Right lobe of liver (tissue), 4 donors: ENCODE data around the gene TPST1.
"Not testable (repeated sequence)": the region's sequence is repeated elsewhere in the genome, so short reads cannot be mapped to it uniquely, and the experiment has no call there.

Experiments
- POLR2A ChIP-seq: fragments of 450-650 bp; IDR thresholded peaks from one replicate; pipeline ENCODE4 v1.6.1; 2017; ENCODE audit warnings: antibody characterized with exemption, mild to moderate bottlenecking
- TF ChIP-seq, protein P1 (sequence below), 4 donors: fragments of 200-600 bp in 3 of 4; fragments of 450-650 bp in 1 of 4; IDR thresholded peaks; one replicate each; pipeline versions ENCODE4 v1.5.1 to v1.8.0; 2016 to 2022; ENCODE audit warnings: antibody characterized with exemption in 4 of 4, mild to moderate bottlenecking in 2 of 4
- donor health status: DM: no; HTN: no; CAD: no.
- donor health status: DM: no; HTN: no; CAD: no.
- donor health status: DM: no; HTN: yes; CAD: no.

DNA sequence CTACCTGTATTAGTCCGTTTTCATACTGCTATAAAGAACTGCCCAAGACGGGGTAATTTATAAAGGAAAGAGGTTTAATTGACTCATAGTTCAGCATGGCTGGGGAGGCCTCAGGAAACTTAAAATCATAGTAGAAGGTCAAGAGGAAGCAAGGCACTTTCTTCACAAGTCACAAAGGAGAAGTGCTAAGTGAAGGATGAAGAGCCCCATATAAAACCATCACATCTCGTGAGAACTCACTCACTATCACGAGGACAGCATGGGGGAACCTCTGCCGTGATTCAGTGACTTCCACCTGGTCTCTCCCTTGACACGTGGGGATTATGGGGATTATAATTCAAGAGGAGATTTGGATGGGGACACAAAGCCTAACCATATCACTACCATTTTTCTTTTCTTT lies 119.9 kb downstream of the TPST1 start:
- TF ChIP-seq, protein P1, sequence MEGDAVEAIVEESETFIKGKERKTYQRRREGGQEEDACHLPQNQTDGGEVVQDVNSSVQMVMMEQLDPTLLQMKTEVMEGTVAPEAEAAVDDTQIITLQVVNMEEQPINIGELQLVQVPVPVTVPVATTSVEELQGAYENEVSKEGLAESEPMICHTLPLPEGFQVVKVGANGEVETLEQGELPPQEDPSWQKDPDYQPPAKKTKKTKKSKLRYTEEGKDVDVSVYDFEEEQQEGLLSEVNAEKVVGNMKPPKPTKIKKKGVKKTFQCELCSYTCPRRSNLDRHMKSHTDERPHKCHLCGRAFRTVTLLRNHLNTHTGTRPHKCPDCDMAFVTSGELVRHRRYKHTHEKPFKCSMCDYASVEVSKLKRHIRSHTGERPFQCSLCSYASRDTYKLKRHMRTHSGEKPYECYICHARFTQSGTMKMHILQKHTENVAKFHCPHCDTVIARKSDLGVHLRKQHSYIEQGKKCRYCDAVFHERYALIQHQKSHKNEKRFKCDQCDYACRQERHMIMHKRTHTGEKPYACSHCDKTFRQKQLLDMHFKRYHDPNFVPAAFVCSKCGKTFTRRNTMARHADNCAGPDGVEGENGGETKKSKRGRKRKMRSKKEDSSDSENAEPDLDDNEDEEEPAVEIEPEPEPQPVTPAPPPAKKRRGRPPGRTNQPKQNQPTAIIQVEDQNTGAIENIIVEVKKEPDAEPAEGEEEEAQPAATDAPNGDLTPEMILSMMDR (IDR thresholded peaks at IDR 0.05), result not testable (repeated sequence)
- TF ChIP-seq POLR2A, result not testable (repeated sequence)
